HepG2 (cell line): ENCODE data around the gene PRR30. TPM values are rescaled to one million over a fixed set of nuclear protein-coding genes. Genes with fewer than 3 reads are reported as not detected.

ENCODE experiments used
- ATAC-seq: fragments of 200-7000 bp; cut with Tn5 transposase; 3 replicates; pipeline ENCODE4 v1.9.1; 2020; ENCODE audit warnings: mild to moderate bottlenecking, moderate library complexity
- BruUV-seq: library from RNA; stranded (reverse); fragments of 400-500 nt; replicated peaks from 2 replicates; lab custom pipeline; 2021; lab: Mats Ljungman, UMichigan
- CTCF ChIA-PET: fragments of 300-600 bp; formaldehyde crosslinking; extraction: SDS; loops from one replicate; lab custom pipeline; 2021; ENCODE audit warnings: low total read pairs, inconsistent platforms, low intra/inter-chr PET ratio; lab: Yijun Ruan, JAX
- POLR2A ChIA-PET: fragments of 350-600 bp; sonication (Branson Sonifier 250); formaldehyde crosslinking; loops from one replicate; lab custom pipeline; 2020; ENCODE audit warnings: antibody characterized with exemption, inconsistent platforms; lab: Yijun Ruan, JAX
- DNase-seq: peaks from one replicate; pipeline ENCODE4 v3.0.0-alpha.2; 2015; ENCODE audit warnings: low spot score
- FAIRE-seq: peaks from 3 replicates; lab custom pipeline; 2011; peaks lifted over from hg19 to GRCh38; lab: Jason Lieb, UNC
- H2AFZ ChIP-seq: one replicate; pipeline ENCODE4 v1.6.1; 2011; ENCODE audit warnings: low read length, inconsistent platforms
- H3K27ac ChIP-seq: fragments of 300-600 bp; 3 replicates; pipeline ENCODE4 v1.8.0; 2011; ENCODE audit warnings: mixed run types, mild to moderate bottlenecking, mixed read lengths, low read length, inconsistent platforms; ENCODE audit not compliant: insufficient read depth; ENCODE audit errors: extremely low read length
- H3K27me3 ChIP-seq, 2 experiments: fragments of 200-600 bp in 1 of 2; 2 replicates in 1 of 2; 3 replicates in 1 of 2; pipeline versions ENCODE4 v1.6.0 to v1.8.0; 2011; ENCODE audit warnings: low read length in 2 of 2, mild to moderate bottlenecking in 2 of 2, moderate library complexity in 2 of 2, inconsistent platforms in 1 of 2; ENCODE audit not compliant: insufficient read depth in 2 of 2, control insufficient read depth in 1 of 2
- H3K36me3 ChIP-seq, 2 experiments: fragments of 200-600 bp in 1 of 2; replicated peaks in 1 of 2; 2 replicates in 1 of 2; 3 replicates in 1 of 2; pipeline versions ENCODE4 v1.5.1 to v1.8.0; 2011; ENCODE audit warnings: low read length in 2 of 2, inconsistent platforms in 1 of 2; ENCODE audit not compliant: insufficient read depth in 2 of 2, control insufficient read depth in 1 of 2
- H3K4me1 ChIP-seq: 2 replicates; pipeline ENCODE4 v1.5.1; 2012; ENCODE audit warnings: low read length, inconsistent platforms; ENCODE audit not compliant: insufficient read depth
- H3K4me2 ChIP-seq: 2 replicates; pipeline ENCODE4 v1.6.0; 2011; ENCODE audit warnings: low read depth, low read length, inconsistent platforms
- H3K4me3 ChIP-seq, 3 experiments: fragments of 200-600 bp in 1 of 3; sonication (generic), shearing (Covaris generic) in 1 of 3; replicated peaks in 1 of 3; 2 replicates each; pipeline ENCODE4 v1.5.1; 2011 to 2016; ENCODE audit warnings: low read length in 3 of 3, inconsistent platforms in 2 of 3, low read depth in 2 of 3, mild to moderate bottlenecking in 2 of 3, control low read depth in 1 of 3, mixed read lengths in 1 of 3; ENCODE audit not compliant: insufficient read depth in 1 of 3
- H3K79me2 ChIP-seq: one replicate; pipeline ENCODE4 v1.6.1; 2011; ENCODE audit warnings: low read length, inconsistent platforms; ENCODE audit not compliant: insufficient read depth
- H3K9ac ChIP-seq: 2 replicates; pipeline ENCODE4 v1.6.0; 2011; ENCODE audit warnings: mild to moderate bottlenecking, low read depth, low read length, inconsistent platforms; ENCODE audit not compliant: insufficient read depth
- H3K9me3 ChIP-seq: 2 replicates; pipeline ENCODE4 v1.5.1; 2012; ENCODE audit warnings: mild to moderate bottlenecking, low read length
- H4K20me1 ChIP-seq: 2 replicates; pipeline ENCODE4 v1.6.0; 2011; ENCODE audit warnings: inconsistent platforms, mild to moderate bottlenecking, low read length, moderate library complexity; ENCODE audit not compliant: insufficient read depth
- AGO2 ChIP-seq: fragments of 200-400 bp; formaldehyde crosslinking; optimal IDR thresholded peaks from 2 replicates; pipeline ENCODE3; 2017; ENCODE audit warnings: mild to moderate bottlenecking, low read depth, low read length, moderate library complexity
- NFRKB ChIP-seq: fragments of 450-650 bp; IDR thresholded peaks from 2 replicates; pipeline ENCODE4 v1.6.1; 2017
- PAWR ChIP-seq: sonication (generic); formaldehyde crosslinking; IDR thresholded peaks from 2 replicates; pipeline ENCODE4 v1.4.0; 2020; ENCODE audit warnings: missing genetic modification reagents, mild to moderate bottlenecking, borderline replicate concordance
- ZBTB46 ChIP-seq: sonication (generic); formaldehyde crosslinking; IDR thresholded peaks from 2 replicates; pipeline ENCODE4 v1.4.0; 2020; ENCODE audit warnings: mild to moderate bottlenecking, missing genetic modification reagents, borderline replicate concordance
- ZNF350 ChIP-seq: sonication (generic); formaldehyde crosslinking; IDR thresholded peaks from 2 replicates; pipeline ENCODE4 v1.4.0; 2020; ENCODE audit warnings: mild to moderate bottlenecking, low read depth, missing genetic modification reagents, borderline replicate concordance
- ZNF782 ChIP-seq: sonication (generic); formaldehyde crosslinking; IDR thresholded peaks from 2 replicates; pipeline ENCODE4 v1.4.0; 2020; ENCODE audit warnings: missing genetic modification reagents, mild to moderate bottlenecking, borderline replicate concordance
- ZNF788 ChIP-seq: sonication (generic); formaldehyde crosslinking; IDR thresholded peaks from 2 replicates; pipeline ENCODE4 v1.5.0; 2020; ENCODE audit warnings: mild to moderate bottlenecking, missing genetic modification reagents, borderline replicate concordance
- WGBS: methylation state at CpG from one replicate; pipeline ENCODE4 v1.1.6; 2017; ENCODE audit warnings: low lambda C conversion rate; 5-methylcytosine and 5-hydroxymethylcytosine counted together
- in situ Hi-C: cut with HindIII; loops from 2 replicates; pipeline ENCODE4 v1.10.0; 2017; ENCODE audit warnings: low pct_unique_long_range_greater_than_20kb; ENCODE audit not compliant: extremely low pct_ligation_motif_present
- intact Hi-C: fragments of 100-400 bp; cut with micrococcal nuclease; formaldehyde crosslinking; loops from one replicate; pipeline ENCODE4 v1.10.0; 2022; ENCODE audit not compliant: unreplicated experiment
- polyA plus RNA-seq, 8 experiments: library from polyadenylated mRNA; depleted of rRNA in 3 of 8; stranded (reverse) in 7 of 8; unstranded in 1 of 8; fragments of >200 nt; fragmentation: Illumina TruSeq in 4 of 8; extraction: Trizol in 4 of 8; gene quantifications; 2 replicates each; pipeline versions ENCODE4 v1.2.1 to v1.2.3, GENCODE V29; 2011 to 2016; ENCODE audit warnings: low read depth in 4 of 8, missing spikeins in 1 of 8, mixed read lengths in 1 of 8; ENCODE audit not compliant: insufficient read depth in 1 of 8
- total RNA-seq, 5 experiments: library from RNA; depleted of rRNA; stranded (reverse); fragments of >200 nt; fragmentation: Illumina TruSeq; extraction: Trizol; gene quantifications; 2 replicates each; pipeline ENCODE4 v1.2.3, GENCODE V29; 2016; ENCODE audit warnings: low read depth in 1 of 5
- TF ChIP-seq, protein P1 (sequence below): sonication (generic); formaldehyde crosslinking; IDR thresholded peaks from 2 replicates; pipeline ENCODE4 v1.4.0; 2020; ENCODE audit warnings: missing genetic modification reagents, borderline replicate concordance
- TF ChIP-seq, protein P2 (sequence below): sonication (generic); formaldehyde crosslinking; IDR thresholded peaks from 2 replicates; pipeline ENCODE4 v1.9.0; 2021; ENCODE audit warnings: missing genetic modification reagents, borderline replicate concordance
- TF ChIP-seq, protein P3 (sequence below): sonication (generic); formaldehyde crosslinking; IDR thresholded peaks from 2 replicates; pipeline ENCODE4 v1.5.1; 2020; ENCODE audit warnings: missing genetic modification reagents, mild to moderate bottlenecking, borderline replicate concordance

Gene PRR30
- total and polyA plus RNA-seq, 2 of the 13 experiments (the other 11 are each of a cell fraction or from before 2014, with no cell fraction given) = not detected

DNA sequence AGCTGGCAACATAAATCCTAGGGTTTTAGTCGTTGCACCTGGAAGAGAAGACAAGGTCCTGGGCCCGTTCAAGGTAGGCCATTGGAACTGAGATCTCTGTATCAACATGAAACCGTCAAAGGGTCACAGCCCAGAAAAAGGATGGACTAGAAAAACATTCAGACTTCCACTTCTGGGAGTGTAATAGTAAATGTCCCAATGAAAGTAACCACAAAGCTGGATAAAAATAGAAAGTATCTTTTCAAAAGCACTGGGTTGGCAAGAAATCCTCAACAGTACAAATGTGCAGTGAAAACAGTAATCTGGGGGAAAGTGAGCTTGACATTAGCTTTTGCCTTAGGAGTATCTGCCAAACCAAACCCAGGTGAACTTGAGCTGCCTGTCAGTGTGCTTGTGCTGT, 33.2 kb downstream of the PRR30 start (continued):
- TF ChIP-seq, protein P1, sequence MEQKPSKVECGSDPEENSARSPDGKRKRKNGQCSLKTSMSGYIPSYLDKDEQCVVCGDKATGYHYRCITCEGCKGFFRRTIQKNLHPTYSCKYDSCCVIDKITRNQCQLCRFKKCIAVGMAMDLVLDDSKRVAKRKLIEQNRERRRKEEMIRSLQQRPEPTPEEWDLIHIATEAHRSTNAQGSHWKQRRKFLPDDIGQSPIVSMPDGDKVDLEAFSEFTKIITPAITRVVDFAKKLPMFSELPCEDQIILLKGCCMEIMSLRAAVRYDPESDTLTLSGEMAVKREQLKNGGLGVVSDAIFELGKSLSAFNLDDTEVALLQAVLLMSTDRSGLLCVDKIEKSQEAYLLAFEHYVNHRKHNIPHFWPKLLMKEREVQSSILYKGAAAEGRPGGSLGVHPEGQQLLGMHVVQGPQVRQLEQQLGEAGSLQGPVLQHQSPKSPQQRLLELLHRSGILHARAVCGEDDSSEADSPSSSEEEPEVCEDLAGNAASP (CRISPR knock-in tag) = no peak
- TF ChIP-seq PAWR (CRISPR knock-in tag) (no peak), ZNF782 (CRISPR knock-in tag) (no peak), NFRKB (no peak)
- TF ChIP-seq, protein P2, sequence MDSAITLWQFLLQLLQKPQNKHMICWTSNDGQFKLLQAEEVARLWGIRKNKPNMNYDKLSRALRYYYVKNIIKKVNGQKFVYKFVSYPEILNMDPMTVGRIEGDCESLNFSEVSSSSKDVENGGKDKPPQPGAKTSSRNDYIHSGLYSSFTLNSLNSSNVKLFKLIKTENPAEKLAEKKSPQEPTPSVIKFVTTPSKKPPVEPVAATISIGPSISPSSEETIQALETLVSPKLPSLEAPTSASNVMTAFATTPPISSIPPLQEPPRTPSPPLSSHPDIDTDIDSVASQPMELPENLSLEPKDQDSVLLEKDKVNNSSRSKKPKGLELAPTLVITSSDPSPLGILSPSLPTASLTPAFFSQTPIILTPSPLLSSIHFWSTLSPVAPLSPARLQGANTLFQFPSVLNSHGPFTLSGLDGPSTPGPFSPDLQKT = no peak
- TF ChIP-seq, all 625 proteins: peak for 0

- no peak overlapping the region for H3K9ac ChIP-seq
- CTCF ChIA-PET = interaction anchor here (1.1 kb wide), 1 partner anchor 90 kb away, joined by 5 read pairs; no protein-coding TSS in a partner anchor
- H3K36me3 ChIP-seq = peaks cover 2 to 24% of the 10 kb centered on the region in 2 experiments
- no peak overlapping the region for H3K27ac ChIP-seq
- BruUV-seq = no TSS peak
- FAIRE-seq = no peak
- no peaks in the 10 kb centered on the region for H3K79me2 ChIP-seq
- H3K27me3 ChIP-seq = no peaks in the 10 kb centered on the region
- no peak overlapping the region for H2AFZ ChIP-seq
- no peak overlapping the region for H3K4me2 ChIP-seq
- ATAC-seq = peak; percentile 39
- POLR2A ChIA-PET = interaction anchor here (1.0 to 2.0 kb wide), 6 partner anchors 10 to 92 kb away, joined by 3 to 8 read pairs (median 4); partner anchors contain the start of gene PREB
- intact Hi-C loops = no loop called here
- H3K4me1 ChIP-seq = no peaks in the 10 kb centered on the region
- WGBS = 85% methylated on average over 4 of the region's 5 CpGs
- in situ Hi-C loops = no loop called here
- H3K4me3 ChIP-seq = no peak overlapping the region
- DNase-seq = no peak
- no peaks in the 10 kb centered on the region for H4K20me1 ChIP-seq
- no peaks in the 10 kb centered on the region for H3K9me3 ChIP-seq
- TF ChIP-seq ZNF350 (CRISPR knock-in tag) (0 out of 2 replicates have a peak, but pooled peaks have one; percentile 20), ZNF788 (CRISPR knock-in tag) (no peak), ZBTB46 (CRISPR knock-in tag) (no peak), AGO2 (peak; percentile 72)
- TF ChIP-seq, protein P3, sequence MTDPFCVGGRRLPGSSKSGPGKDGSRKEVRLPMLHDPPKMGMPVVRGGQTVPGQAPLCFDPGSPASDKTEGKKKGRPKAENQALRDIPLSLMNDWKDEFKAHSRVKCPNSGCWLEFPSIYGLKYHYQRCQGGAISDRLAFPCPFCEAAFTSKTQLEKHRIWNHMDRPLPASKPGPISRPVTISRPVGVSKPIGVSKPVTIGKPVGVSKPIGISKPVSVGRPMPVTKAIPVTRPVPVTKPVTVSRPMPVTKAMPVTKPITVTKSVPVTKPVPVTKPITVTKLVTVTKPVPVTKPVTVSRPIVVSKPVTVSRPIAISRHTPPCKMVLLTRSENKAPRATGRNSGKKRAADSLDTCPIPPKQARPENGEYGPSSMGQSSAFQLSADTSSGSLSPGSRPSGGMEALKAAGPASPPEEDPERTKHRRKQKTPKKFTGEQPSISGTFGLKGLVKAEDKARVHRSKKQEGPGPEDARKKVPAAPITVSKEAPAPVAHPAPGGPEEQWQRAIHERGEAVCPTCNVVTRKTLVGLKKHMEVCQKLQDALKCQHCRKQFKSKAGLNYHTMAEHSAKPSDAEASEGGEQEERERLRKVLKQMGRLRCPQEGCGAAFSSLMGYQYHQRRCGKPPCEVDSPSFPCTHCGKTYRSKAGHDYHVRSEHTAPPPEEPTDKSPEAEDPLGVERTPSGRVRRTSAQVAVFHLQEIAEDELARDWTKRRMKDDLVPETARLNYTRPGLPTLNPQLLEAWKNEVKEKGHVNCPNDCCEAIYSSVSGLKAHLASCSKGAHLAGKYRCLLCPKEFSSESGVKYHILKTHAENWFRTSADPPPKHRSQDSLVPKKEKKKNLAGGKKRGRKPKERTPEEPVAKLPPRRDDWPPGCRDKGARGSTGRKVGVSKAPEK (CRISPR knock-in tag) = no peak
Measured at GRCh38 chr2:27102329-27102728, 36.9 kb downstream of the PRR30 start.
